Panc1 (cell line): ENCODE measurements around the gene SLC26A11.

Experiments used
- CTCF ChIP-seq: fragments of 450-650 bp; IDR thresholded peaks from 2 replicates; pipeline ENCODE4 v1.5.1; 2017; ENCODE audit warnings: mild to moderate bottlenecking
- POLR2AphosphoS5 ChIP-seq: IDR thresholded peaks from 2 replicates; pipeline ENCODE4 v1.6.1; 2012; ENCODE audit warnings: mild to moderate bottlenecking, low read depth, low read length, moderate library complexity
- REST ChIP-seq, 2 experiments: IDR thresholded peaks; 2 replicates each; pipeline ENCODE4 v1.6.1; 2011 to 2012; ENCODE audit warnings: low read depth in 2 of 2, control low read depth in 1 of 2, low read length in 1 of 2, mild to moderate bottlenecking in 1 of 2, moderate library complexity in 1 of 2; ENCODE audit not compliant: insufficient read depth in 1 of 2
- SIN3A ChIP-seq: IDR thresholded peaks from 2 replicates; pipeline ENCODE4 v1.6.1; 2012; ENCODE audit warnings: low read depth, mild to moderate bottlenecking, low read length, moderate library complexity, borderline replicate concordance; ENCODE audit not compliant: insufficient read depth
- TCF7L2 ChIP-seq: IDR thresholded peaks from 2 replicates; pipeline ENCODE4 v1.6.1; 2011; ENCODE audit warnings: mild to moderate bottlenecking, low read depth, low read length, inconsistent platforms

GRCh38 chr17:80223142-80223815, 3.1 kb downstream of the SLC26A11 start:
- TF ChIP-seq CTCF (no peak), POLR2AphosphoS5 (no peak), SIN3A (no peak), REST (IDR thresholded peaks at IDR 0.05; ENCODE audit: insufficient read depth in 1 of 2, low read depth in 2 of 2, low read length in 1 of 2) (no peak), TCF7L2 (no peak)
